Left forelimb (tissue), 1 donor: ENCODE data around the gene LDLRAD4.
"Not testable (repeated sequence)": the region's sequence is repeated elsewhere in the genome, so short reads cannot be mapped to it uniquely, and the experiment has no call there.

ENCODE experiments used
- DNase-seq: peaks from one replicate; pipeline ENCODE4 v3.0.0-alpha.2; 2018; ENCODE audit warnings: low spot score

The LDLRAD4 gene

GRCh38 chr18:13246591-13246990 is 28.0 kb downstream of the LDLRAD4 start:
- no peak for DNase-seq

- no peak for DNase-seq
Measured at GRCh38 chr18:13247506-13247905, 28.9 kb downstream of the LDLRAD4 start.

GRCh38 chr18:13252686-13253410 is 34.3 kb downstream of the LDLRAD4 start:
- peak; percentile 58 for DNase-seq

GRCh38 chr18:13253786-13254688 is 35.5 kb downstream of the LDLRAD4 start:
- DNase-seq: peak; percentile 58

- peak; percentile 50 for DNase-seq
Measured at GRCh38 chr18:13254971-13255927, 36.7 kb downstream of the LDLRAD4 start.

- DNase-seq: peak; percentile 38
Measured at GRCh38 chr18:13256444-13257305, 38.1 kb downstream of the LDLRAD4 start.

GRCh38 chr18:13257361-13257980 is 38.9 kb downstream of the LDLRAD4 start:
- no peak for DNase-seq

- DNase-seq: no peak
Measured at GRCh38 chr18:13258921-13259320, 40.4 kb downstream of the LDLRAD4 start.

GRCh38 chr18:13259701-13260100 is 41.1 kb downstream of the LDLRAD4 start:
- DNase-seq: peak; percentile 55

GRCh38 chr18:13260197-13260934 is 41.8 kb downstream of the LDLRAD4 start:
- peak; percentile 53 for DNase-seq

- peak; percentile 51 for DNase-seq
Measured at GRCh38 chr18:13260935-13261640, 42.5 kb downstream of the LDLRAD4 start.

GRCh38 chr18:13261661-13262357 is 43.2 kb downstream of the LDLRAD4 start:
- peak; percentile 62 for DNase-seq

GRCh38 chr18:13262358-13262680 is 43.8 kb downstream of the LDLRAD4 start:
- DNase-seq: not testable (repeated sequence)

GRCh38 chr18:13262839-13263691 is 44.5 kb downstream of the LDLRAD4 start:
- peak; percentile 40 for DNase-seq

- peak; percentile 75 for DNase-seq
Measured at GRCh38 chr18:13264091-13265007, 45.8 kb downstream of the LDLRAD4 start.
